Astrocyte of the spinal cord (primary cell): ENCODE measurements around the gene FDX2.

Experiments
- DNase-seq: peaks from one replicate; pipeline ENCODE4 v3.0.0; 2011; ENCODE audit warnings: low read depth, low spot score
- H3K4me3 ChIP-seq: 2 replicates; pipeline ENCODE4 v1.5.1; 2011; ENCODE audit warnings: low read depth, mild to moderate bottlenecking, low read length, moderate library complexity
- in situ Hi-C: cut with HindIII; loops from 2 replicates; pipeline ENCODE4 v1.10.0; 2017; ENCODE audit warnings: low sequenced_read_pairs
- TF ChIP-seq, protein P1 (sequence below): IDR thresholded peaks from 2 replicates; pipeline ENCODE4 v1.5.1; 2012; ENCODE audit warnings: low read depth, mild to moderate bottlenecking, low read length, inconsistent platforms

Gene FDX2

DNA sequence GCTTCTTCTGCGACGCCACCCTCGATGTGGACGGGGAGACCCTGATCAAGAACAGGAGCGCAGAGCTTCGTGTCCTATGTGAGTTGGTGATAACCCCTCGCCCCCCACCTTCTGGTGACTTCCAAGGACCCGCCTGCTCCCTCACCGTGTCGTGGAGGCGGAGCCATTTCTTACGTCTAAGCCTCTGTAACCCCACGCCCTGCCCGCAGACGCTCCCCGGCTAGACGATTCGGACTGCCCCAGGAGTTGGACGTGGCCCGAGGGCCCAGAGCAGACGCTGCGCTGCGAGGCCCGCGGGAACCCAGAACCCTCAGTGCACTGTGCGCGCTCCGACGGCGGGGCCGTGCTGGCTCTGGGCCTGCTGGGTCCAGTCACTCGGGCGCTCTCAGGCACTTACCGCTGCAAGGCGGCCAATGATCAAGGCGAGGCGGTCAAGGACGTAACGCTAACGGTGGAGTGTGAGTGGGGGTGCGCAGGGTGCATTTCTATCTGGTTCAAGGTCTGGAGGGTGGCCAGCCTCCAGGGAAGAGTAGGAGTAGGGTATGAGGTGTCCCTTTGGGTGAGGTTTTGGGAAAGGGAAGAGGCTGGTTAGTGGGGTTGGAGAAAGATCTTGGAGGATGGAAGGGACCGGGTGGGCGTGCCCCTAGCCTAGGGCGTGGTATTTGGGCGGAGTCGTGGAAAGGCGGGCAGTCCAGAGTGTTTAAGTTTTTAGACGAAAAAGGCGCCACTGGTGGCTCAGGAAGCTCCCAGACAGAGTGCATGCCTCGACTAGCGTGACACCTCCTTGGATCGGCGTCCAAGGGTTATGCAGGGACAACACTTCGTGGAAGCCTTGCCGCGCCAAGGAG is 22.8 kb downstream of the FDX2 start:
- DNase-seq, result no peak
- in situ Hi-C loops, result no loop called here
- no peak overlapping the region for H3K4me3 ChIP-seq
- TF ChIP-seq, protein P1, sequence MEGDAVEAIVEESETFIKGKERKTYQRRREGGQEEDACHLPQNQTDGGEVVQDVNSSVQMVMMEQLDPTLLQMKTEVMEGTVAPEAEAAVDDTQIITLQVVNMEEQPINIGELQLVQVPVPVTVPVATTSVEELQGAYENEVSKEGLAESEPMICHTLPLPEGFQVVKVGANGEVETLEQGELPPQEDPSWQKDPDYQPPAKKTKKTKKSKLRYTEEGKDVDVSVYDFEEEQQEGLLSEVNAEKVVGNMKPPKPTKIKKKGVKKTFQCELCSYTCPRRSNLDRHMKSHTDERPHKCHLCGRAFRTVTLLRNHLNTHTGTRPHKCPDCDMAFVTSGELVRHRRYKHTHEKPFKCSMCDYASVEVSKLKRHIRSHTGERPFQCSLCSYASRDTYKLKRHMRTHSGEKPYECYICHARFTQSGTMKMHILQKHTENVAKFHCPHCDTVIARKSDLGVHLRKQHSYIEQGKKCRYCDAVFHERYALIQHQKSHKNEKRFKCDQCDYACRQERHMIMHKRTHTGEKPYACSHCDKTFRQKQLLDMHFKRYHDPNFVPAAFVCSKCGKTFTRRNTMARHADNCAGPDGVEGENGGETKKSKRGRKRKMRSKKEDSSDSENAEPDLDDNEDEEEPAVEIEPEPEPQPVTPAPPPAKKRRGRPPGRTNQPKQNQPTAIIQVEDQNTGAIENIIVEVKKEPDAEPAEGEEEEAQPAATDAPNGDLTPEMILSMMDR, result no peak

DNA sequence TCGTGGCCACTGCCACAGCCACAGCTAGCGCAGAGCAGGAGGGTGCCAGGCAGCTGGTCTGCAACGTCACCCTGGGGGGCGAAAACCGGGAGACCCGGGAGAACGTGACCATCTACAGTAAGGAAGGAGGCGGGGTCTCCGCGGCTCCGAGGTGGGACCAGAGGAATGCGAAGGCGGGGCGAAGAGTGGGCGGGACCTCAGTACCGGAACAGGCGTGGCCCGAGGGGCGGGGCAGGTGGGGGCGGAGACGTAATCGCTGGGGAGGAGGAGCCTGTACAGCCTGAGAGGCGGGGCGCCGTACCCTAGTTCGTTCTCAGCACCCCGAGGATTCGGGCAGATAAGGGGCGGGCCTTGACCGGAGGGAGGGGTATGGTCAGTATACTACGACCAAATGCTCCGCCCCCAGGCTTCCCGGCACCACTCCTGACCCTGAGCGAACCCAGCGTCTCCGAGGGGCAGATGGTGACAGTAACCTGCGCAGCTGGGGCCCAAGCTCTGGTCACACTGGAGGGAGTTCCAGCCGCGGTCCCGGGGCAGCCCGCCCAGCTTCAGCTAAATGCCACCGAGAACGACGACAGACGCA is 23.5 kb downstream of the FDX2 start:
- TF ChIP-seq, protein P1, result no peak
- in situ Hi-C loops, result no loop called here
- no peak overlapping the region for H3K4me3 ChIP-seq
- DNase-seq, result peak; percentile 24

DNA sequence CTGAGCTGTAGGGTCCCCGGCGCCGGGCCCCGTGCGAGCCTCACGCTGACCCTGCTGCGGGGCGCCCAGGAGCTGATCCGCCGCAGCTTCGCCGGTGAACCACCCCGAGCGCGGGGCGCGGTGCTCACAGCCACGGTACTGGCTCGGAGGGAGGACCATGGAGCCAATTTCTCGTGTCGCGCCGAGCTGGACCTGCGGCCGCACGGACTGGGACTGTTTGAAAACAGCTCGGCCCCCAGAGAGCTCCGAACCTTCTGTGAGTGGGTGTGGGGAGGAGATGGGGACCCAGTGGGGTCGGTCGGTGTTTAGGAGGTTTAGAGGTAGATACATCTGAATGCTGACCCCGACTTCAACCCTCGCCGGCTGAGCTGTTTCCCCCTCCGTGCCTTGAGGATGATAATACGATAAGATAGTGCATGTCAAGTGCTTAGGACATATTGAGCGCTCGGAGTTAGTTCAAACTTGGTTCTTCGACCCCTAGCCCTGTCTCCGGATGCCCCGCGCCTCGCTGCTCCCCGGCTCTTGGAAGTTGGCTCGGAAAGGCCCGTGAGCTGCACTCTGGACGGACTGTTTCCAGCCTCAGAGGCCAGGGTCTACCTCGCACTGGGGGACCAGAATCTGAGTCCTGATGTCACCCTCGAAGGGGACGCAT is 24.1 kb downstream of the FDX2 start:
- TF ChIP-seq, protein P1, result no peak
- DNase-seq, result no peak
- no peak overlapping the region for H3K4me3 ChIP-seq
- in situ Hi-C loops, result no loop called here

DNA sequence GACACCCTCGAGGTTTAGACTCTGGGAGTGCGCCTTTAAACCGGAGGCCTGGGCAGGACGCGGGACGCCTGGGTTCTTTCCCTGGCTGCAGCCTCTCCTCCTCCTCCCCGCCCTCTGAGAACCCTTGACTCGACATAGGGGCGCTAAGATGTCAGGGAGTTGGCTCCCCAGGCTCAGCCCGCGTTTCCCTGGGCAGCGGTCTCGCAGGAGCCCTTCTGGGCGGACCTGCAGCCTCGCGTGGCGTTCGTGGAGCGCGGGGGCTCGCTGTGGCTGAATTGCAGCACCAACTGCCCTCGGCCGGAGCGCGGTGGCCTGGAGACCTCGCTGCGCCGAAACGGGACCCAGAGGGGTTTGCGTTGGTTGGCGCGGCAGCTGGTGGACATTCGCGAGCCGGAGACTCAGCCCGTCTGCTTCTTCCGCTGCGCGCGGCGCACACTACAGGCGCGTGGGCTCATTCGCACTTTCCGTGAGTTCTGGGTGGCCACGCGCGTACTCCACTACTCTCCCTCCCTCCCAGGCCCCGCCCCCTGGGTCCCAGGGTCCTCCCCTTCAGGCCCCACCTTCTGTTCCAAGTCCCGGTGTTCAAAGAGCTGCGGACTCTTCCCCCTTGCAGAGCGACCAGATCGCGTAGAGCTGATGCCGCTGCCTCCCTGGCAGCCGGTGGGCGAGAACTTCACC is 24.8 kb downstream of the FDX2 start:
- in situ Hi-C loops, result no loop called here
- H3K4me3 ChIP-seq, result no peak overlapping the region
- TF ChIP-seq, protein P1, result no peak
- DNase-seq, result no peak

DNA sequence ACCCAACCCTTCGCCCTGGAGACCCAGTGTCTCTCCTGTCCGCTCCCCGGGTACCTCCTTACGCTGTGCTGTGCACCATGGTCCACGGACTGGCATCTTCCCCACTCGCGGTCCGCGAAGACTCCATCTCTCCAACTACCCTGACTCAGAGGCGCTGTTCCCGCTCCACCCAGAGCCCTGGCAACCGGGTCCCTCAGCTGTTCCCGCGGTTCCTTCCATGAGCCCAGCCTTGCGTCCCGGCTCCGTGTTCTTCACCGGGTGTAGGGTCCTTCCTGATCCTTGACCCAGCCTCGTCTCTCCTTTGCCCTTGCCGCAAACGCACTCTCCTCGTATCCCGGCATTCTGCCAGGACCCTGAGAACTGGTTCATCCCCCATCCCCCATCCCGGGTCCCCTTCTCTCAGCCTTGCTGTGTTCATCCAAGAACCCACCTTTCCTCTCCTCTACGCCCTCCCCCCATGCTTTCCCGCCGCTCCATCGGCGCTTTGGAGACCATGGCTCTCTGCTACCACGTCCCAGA is 25.4 kb downstream of the FDX2 start:
- no peak for DNase-seq
- TF ChIP-seq, protein P1, result no peak
- no peak overlapping the region for H3K4me3 ChIP-seq
- in situ Hi-C loops, result no loop called here

DNA sequence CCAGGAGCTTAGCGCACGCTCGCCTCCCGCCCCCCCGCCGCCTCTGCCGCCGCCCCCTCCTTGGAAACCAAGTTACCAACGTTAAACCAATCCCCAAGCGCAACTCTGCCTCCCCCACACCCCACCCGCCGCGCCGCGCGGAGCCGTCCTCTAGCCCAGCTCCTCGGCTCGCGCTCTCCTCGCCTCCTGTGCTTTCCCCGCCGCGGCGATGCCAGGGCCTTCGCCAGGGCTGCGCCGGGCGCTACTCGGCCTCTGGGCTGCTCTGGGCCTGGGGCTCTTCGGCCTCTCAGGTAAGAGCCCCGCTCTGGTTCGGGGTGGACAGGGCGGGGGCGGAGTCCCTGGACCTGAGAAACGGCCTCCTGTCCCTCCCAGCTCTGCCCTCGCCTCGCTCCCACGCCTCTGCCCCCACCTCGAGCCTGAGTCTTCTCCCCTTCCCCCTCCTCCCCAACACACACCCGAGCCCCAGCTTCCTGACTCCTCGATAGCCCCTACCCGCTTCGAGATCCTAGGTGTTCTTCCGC is 25.9 kb downstream of the FDX2 start, which contains the start of gene ICAM5:
ICAM5 (plus strand) TSS at position 117 of the 521 bp plus-strand sequence; CDS start at position 209, 92 bp downstream.
- no peak for DNase-seq
- in situ Hi-C loops, result no loop called here
- H3K4me3 ChIP-seq, result peak within 1 kb of the TSS; percentile 13
- TF ChIP-seq, protein P1, result no peak
